ENCODE measurements around the gene AVP. TPM values are rescaled to one million over a fixed set of nuclear protein-coding genes. Genes with fewer than 3 reads are reported as not detected.
A peak's percentile ranks its signal among the peaks of the same experiment; 100 is the strongest.

Gene AVP
- total and polyA plus RNA-seq, 8 donors = not detected

DNA sequence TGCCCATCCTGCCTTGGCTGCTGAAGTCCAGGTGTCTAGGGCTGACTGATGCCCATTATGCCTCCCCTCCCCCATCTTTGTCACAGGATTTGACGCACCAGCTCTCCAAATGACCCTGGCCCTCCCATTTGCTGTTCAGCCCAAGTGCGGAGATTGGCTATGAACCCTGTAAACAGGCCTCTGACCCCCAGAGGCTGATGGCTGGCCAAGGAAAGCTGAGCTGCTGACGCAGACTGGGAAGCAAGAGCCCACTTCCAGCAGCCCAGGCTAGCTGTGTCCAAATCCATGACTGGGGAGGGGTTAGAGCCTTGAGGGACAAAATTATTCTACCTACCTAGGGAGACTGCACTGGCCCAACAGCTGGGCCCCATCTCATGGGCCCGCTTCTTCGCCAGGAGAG is 41.9 kb downstream of the AVP start:
- intact Hi-C loops (cut with DNase I) = no loop called here
- TF ChIP-seq, protein P1, sequence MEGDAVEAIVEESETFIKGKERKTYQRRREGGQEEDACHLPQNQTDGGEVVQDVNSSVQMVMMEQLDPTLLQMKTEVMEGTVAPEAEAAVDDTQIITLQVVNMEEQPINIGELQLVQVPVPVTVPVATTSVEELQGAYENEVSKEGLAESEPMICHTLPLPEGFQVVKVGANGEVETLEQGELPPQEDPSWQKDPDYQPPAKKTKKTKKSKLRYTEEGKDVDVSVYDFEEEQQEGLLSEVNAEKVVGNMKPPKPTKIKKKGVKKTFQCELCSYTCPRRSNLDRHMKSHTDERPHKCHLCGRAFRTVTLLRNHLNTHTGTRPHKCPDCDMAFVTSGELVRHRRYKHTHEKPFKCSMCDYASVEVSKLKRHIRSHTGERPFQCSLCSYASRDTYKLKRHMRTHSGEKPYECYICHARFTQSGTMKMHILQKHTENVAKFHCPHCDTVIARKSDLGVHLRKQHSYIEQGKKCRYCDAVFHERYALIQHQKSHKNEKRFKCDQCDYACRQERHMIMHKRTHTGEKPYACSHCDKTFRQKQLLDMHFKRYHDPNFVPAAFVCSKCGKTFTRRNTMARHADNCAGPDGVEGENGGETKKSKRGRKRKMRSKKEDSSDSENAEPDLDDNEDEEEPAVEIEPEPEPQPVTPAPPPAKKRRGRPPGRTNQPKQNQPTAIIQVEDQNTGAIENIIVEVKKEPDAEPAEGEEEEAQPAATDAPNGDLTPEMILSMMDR (IDR thresholded peaks at IDR 0.05) = no peak
- DNase-seq (peak in 2 of 4 donors; percentile 13 to 58), ATAC-seq (no peak)
- Histone ChIP-seq H3K27ac (peak overlapping the region in 1 of 2 donors; percentile 51), H3K4me1 (peaks cover 7 to 20% of the 10 kb centered on the region in 2 donors), H3K9me3 (no peaks in the 10 kb centered on the region), H3K4me3 (no peak overlapping the region), H3K36me3 (peaks cover 0 to 33% of the 10 kb centered on the region in 2 donors), H3K27me3 (no peaks in the 10 kb centered on the region)

DNA sequence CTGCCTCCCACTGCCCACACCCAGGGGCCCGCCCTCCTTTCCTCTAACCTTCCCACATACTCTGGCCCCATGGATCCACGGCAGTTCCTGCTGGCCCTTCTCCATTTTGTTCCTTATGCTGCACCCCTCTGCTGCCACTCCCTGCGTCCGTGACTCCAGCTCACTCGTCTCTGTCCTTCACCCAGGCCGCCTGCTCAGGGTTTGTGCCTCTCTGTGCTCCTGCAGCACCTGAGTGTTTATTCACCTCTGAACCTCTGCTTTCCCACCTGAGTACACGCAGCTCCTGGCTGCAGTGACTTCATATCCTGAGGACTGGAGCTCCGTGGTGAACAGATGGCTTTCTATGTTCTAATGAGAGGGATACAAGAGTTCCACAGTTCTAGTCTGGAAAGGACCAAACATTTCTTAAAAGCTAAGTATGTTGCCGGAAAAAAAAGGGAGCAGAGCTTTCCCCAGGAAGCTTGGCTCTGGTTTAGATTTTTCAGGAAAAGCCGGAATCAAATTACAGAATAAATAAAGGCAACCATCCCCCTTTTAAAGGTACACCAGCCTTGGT is 42.6 kb downstream of the AVP start:
- H3K27ac ChIP-seq = peak overlapping the region; percentile 45 to 51
- intact Hi-C loops (cut with DNase I) = no loop called here
- no peaks in the 10 kb centered on the region for H3K27me3 ChIP-seq
- DNase-seq (peak in 3 of 4 donors; percentile 23 to 47 (median 38)), ATAC-seq (no peak)
- no peak overlapping the region for H3K4me3 ChIP-seq
- TF ChIP-seq, protein P1 (IDR thresholded peaks at IDR 0.05) = no peak
- H3K4me1 ChIP-seq = peaks cover 7 to 13% of the 10 kb centered on the region in 2 donors
- H3K9me3 ChIP-seq = no peaks in the 10 kb centered on the region
- H3K36me3 ChIP-seq = peaks cover 0 to 37% of the 10 kb centered on the region in 2 donors

DNA sequence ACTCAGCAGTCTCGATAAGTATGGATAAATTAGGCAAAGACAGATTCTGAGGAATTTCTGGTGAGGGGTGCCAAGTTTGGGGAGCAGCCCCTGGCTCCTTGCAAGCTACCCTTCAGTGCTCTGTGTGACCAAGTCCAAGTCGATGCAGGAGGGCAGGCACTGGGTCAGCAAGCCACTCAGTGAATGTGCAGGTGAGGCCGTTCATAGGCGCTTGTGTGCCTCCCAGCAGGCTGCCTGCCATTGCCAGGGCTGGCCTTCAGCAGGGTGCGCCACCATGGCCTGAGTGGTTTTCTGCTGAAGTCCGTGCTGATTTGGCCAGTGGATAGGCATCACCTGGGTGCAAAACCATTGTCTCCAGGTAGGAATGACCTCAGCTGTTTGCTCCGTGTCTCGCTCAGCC is 44.4 kb downstream of the AVP start:
- Histone ChIP-seq H3K4me3 (no peak overlapping the region), H3K36me3 (peaks cover 0 to 56% of the 10 kb centered on the region in 2 donors), H3K4me1 (peaks cover 2 to 5% of the 10 kb centered on the region in 2 donors), H3K27ac (no peak overlapping the region), H3K9me3 (no peaks in the 10 kb centered on the region), H3K27me3 (no peaks in the 10 kb centered on the region)
- ATAC-seq = no peak
- TF ChIP-seq, protein P1 (IDR thresholded peaks at IDR 0.05) = no peak
- intact Hi-C loops (cut with DNase I) = no loop called here
- no peak for DNase-seq

DNA sequence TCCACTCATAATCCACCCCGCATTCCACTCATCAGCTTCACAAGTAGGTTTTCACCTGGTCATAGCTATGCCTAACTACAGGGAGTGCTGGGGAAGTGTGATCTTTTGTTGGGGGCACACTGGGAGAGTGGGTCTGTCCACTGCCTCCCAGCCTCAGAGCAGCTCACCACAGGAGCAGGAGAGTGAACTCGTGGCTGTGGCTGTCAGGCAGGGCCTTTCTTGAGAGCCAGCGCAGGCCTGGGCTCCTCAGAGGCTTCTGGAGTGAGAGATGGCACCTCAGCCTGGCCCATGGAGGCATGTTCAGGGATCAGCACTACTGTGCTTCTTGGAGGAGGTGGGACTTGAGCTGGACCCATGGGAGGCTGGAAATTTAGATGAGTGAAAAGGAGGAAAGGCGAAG is 45.1 kb downstream of the AVP start:
- Histone ChIP-seq H3K36me3 (peaks cover 0 to 59% of the 10 kb centered on the region in 2 donors), H3K4me1 (no peaks in the 10 kb centered on the region), H3K4me3 (no peak overlapping the region), H3K27me3 (no peaks in the 10 kb centered on the region), H3K27ac (no peak overlapping the region), H3K9me3 (no peaks in the 10 kb centered on the region)
- TF ChIP-seq, protein P1 (IDR thresholded peaks at IDR 0.05) = no peak
- no peak for ATAC-seq
- intact Hi-C loops (cut with DNase I) = no loop called here
- DNase-seq = peak in 1 of 4 donors; percentile 26

DNA sequence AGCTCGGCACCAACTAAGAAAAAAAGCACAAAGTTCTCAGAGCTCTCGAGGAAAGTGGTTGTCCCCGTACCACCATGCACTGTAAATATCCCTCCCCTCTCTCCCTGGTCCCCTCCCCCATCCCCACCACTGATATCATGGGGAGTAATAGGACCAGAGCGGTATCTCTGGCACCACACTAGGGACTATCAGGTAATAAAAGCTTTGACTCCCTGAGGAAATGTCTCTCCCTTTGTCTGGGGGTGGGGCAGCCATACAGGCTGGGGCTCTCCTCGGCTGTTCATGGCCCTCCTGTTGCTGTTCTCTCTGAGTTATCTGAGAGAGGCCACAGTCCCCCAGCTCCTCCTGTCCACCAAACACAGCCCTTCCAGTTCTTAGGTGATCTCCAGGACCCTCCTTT is 46.1 kb downstream of the AVP start:
- Histone ChIP-seq H3K36me3 (peaks cover 0 to 69% of the 10 kb centered on the region in 2 donors), H3K9me3 (no peaks in the 10 kb centered on the region), H3K4me3 (no peak overlapping the region), H3K27ac (no peak overlapping the region), H3K27me3 (no peaks in the 10 kb centered on the region), H3K4me1 (no peaks in the 10 kb centered on the region)
- DNase-seq = no peak
- intact Hi-C loops (cut with DNase I) = no loop called here
- ATAC-seq = no peak
- TF ChIP-seq, protein P1 (IDR thresholded peaks at IDR 0.05) = no peak

Measured in left lung (tissue), 10 donors.